Right forelimb (tissue), 1 donor: ENCODE measurements around the gene MAPT.
"Not testable (repeated sequence)": the region's sequence is repeated elsewhere in the genome, so short reads cannot be mapped to it uniquely, and the experiment has no call there.

Experiments used
- DNase-seq: peaks from one replicate; pipeline ENCODE4 v3.0.0-alpha.2; 2018

The MAPT gene

GRCh38 chr17:45931677-45932076 lies 37.3 kb downstream of the MAPT start:
- DNase-seq = no peak

GRCh38 chr17:45934044-45934979 lies 40.0 kb downstream of the MAPT start:
- no peak for DNase-seq

- no peak for DNase-seq
Measured at GRCh38 chr17:45935197-45935709, 40.9 kb downstream of the MAPT start.

DNA sequence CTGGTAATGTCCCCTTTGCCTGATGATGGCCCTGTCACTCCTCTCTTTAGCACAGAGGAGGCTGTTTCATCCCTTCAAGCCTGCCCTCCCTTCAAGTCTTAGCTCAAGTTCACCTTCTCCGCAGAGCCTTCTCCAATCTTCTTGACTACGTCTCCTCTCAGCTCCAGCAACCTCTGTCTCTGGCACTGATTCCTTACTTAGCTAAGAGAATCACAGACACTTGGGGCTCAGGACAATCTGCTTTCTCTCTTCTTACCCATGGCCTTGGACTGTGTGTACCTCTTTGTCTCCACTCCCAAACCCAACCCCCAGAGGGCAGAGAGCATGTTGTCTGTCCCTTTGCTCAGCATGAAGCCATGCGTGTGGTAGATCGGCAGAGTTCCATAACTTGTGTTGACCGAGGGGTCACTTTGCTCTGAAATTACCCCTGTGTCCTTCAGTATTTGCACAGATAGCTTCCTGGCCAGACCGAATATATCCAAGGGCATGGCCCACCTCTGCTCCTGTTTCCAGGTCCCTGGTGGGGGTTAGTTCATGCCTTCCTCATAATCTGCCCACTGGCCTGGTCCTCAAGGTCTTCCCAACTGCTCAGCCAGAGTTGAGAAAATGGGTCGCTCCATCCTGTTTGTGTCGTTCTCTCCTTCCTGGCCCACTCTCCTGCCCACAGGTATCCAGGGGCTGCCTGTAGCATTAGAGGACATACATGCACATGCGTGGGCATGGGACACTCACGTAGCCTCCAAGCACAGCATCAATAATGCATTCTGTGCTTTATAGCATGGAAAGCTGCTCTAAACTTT lies 41.6 kb downstream of the MAPT start:
- DNase-seq = no peak

DNA sequence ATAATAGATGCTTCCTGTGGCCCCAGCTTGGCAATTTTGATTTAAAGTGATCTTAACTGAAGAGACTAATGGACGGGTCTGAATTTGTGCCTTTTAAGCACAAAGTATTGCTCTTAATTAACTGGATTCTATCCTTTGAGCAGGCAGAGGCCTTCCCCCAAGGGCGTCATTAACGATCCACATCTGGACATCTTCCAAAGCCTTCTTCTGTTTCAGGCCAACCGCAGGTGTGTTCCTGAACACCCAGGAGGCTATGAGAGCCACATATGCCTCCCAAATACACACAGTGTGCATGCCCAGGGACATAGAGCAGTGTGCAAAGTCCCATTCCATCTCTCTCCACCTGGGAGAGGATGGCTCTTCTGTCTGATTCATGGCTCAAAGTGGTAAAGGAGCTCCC lies 42.3 kb downstream of the MAPT start:
- no peak for DNase-seq

DNA sequence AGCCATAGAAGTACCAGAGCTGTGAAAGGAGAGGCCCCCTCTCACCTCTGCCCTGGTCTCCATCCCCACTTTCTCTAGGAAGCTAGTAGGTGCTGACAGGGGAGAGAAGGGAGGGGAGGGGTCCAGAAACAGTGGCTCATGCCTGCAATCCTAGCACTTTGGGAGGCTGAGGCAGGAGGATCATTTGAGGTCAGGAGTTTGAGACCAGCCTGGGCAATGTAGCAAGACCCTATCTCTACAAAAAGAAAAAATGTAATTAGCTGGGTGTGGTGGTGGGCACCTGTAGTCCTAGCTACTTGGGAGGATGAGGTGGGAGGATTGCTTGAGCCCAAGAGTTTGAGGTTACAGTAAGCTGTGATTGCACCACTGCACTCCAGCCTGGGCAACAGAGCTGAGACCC lies 42.8 kb downstream of the MAPT start:
- not testable (repeated sequence) for DNase-seq

- DNase-seq = no peak
Measured at GRCh38 chr17:45939395-45939794, 45.0 kb downstream of the MAPT start.

DNA sequence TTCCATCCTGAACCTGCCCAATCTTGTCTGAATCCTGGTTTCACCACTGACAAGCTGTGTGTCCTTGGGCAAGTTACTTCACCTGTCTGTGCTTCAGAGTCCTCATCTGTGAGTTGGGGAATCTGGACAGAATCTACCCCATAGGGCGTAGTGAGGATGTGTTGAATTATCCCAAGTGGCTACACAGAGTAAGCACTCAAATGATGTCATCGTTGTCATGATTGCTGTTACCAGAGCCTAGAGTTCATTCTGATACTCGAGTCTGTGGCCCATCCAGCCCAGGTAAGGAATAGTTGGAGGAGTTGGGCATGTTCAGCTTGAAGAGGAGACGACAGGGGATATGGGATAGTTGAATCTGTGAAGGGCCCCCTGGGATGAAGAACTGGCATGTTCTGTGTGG lies 45.9 kb downstream of the MAPT start:
- DNase-seq = no peak

GRCh38 chr17:45940826-45941225 lies 46.5 kb downstream of the MAPT start:
- DNase-seq = no peak

- DNase-seq = no peak
Measured at GRCh38 chr17:45941395-45941794, 47.0 kb downstream of the MAPT start.

- no peak for DNase-seq
Measured at GRCh38 chr17:45942284-45942683, 47.9 kb downstream of the MAPT start.

- DNase-seq = no peak
Measured at GRCh38 chr17:45946841-45947256, 52.5 kb downstream of the MAPT start.

- no peak for DNase-seq
Measured at GRCh38 chr17:45948498-45948880, 54.1 kb downstream of the MAPT start.

DNA sequence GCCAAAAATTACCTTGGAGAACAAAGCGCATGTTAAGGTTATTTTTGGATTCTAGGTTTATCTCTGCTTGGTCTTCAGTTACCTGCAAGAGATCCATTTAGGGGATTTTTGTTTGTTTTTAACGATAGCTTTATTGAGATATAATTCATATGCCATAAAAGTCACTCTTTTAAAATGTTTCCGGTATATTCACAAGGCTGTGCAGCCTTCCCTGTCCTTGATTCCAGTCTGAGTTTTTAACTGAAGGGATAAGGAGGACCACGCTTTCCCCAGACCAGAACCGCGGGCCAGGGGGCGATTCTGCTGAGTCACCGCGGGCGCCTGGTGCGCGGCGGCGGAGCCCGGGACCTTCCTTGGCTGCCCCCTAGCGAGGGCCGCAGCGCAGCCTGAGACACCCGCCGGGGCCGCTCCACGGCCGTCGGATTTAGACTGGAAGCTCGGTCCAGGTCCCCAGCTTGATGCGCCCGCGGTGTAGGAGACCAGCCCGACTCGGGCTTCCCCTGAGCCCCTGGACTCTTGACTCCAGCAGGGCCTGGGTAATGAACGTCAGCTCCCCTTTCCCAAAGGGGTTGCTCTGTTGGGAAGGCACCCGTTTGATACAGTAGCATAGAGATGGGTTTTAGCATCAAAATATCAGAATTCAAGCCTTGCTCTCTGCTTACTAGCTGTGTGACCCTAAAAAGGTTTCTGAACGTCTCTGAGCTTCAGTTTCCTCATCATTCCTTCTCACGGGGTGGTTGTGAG lies 54.7 kb downstream of the MAPT start:
- DNase-seq = peak; percentile 74

- no peak for DNase-seq
Measured at GRCh38 chr17:45949755-45950320, 55.5 kb downstream of the MAPT start.

GRCh38 chr17:45950888-45951287 lies 56.5 kb downstream of the MAPT start:
- DNase-seq = no peak

GRCh38 chr17:45951403-45951802 lies 57.0 kb downstream of the MAPT start:
- DNase-seq = no peak

GRCh38 chr17:45951941-45952340 lies 57.6 kb downstream of the MAPT start:
- no peak for DNase-seq

- no peak for DNase-seq
Measured at GRCh38 chr17:45952814-45953320, 58.5 kb downstream of the MAPT start.

DNA sequence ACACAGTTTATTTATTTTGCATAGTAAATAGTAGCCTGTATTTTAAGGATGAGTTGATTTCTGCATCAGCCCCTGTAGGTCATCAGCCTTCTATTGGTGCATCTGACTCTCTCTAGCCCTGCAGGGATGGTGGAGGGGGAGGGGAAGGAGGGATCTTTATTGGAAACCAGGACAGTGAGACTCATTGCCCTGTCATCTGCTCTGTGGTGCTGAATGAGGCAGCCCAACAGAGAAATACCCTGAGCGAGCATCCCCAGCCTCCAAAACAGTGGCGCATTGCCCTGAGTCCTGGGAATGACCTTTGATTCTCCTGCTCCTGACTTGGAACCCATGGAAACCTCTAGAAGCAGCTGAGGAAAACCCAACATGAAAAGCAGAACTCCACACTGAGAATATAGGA lies 59.2 kb downstream of the MAPT start:
- no peak for DNase-seq

GRCh38 chr17:45954914-45955313 lies 60.6 kb downstream of the MAPT start:
- DNase-seq = no peak

- no peak for DNase-seq
Measured at GRCh38 chr17:45955326-45955725, 61.0 kb downstream of the MAPT start.
